Measurements from ENCODE around the gene SPINK1. TPM values are rescaled to one million over a fixed set of nuclear protein-coding genes. Genes with fewer than 3 reads are reported as not detected.

The SPINK1 gene
- total RNA-seq, 1 donor from 2014 or later = not detected

GRCh38 chr5:147869112-147869511 lies 37.6 kb upstream of the SPINK1 start:
- peaks cover 4% of the 10 kb centered on the region for H3K36me3 Mint-ChIP-seq (ENCODE audit: unreplicated experiment)

GRCh38 chr5:147863454-147864158 lies 32.1 kb upstream of the SPINK1 start:
- no peak for TF ChIP-seq CTCF (IDR thresholded peaks at IDR 0.05; ENCODE audit: partially characterized antibody, unreplicated experiment)
- Mint-ChIP-seq H3K4me1 (ENCODE audit: low read depth, unreplicated experiment) (peaks cover 5% of the 10 kb centered on the region), H3K27me3 (ENCODE audit: unreplicated experiment) (peaks cover 6% of the 10 kb centered on the region), H3K4me3 (ENCODE audit: unreplicated experiment) (no peak overlapping the region), H3K9me3 (ENCODE audit: unreplicated experiment) (no peaks in the 10 kb centered on the region), H3K36me3 (ENCODE audit: unreplicated experiment) (no peaks in the 10 kb centered on the region), H3K27ac (ENCODE audit: unreplicated experiment) (no peak overlapping the region)
- no peak for DNase-seq

More at GRCh38 chr5:147869112-147869511, 37.6 kb upstream of the SPINK1 start:
- peak; percentile 15 for DNase-seq
- no peak for TF ChIP-seq CTCF (IDR thresholded peaks at IDR 0.05; ENCODE audit: partially characterized antibody, unreplicated experiment)
- Mint-ChIP-seq H3K4me1 (ENCODE audit: low read depth, unreplicated experiment) (peaks cover 8% of the 10 kb centered on the region), H3K27ac (ENCODE audit: unreplicated experiment) (no peak overlapping the region), H3K9me3 (ENCODE audit: unreplicated experiment) (no peaks in the 10 kb centered on the region), H3K27me3 (ENCODE audit: unreplicated experiment) (peaks cover 20% of the 10 kb centered on the region), H3K4me3 (ENCODE audit: unreplicated experiment) (peak overlapping the region; percentile 39)

GRCh38 chr5:147860641-147861025 lies 29.2 kb upstream of the SPINK1 start:
- Mint-ChIP-seq H3K4me3 (ENCODE audit: unreplicated experiment) (no peak overlapping the region), H3K27me3 (ENCODE audit: unreplicated experiment) (peaks cover 3% of the 10 kb centered on the region), H3K36me3 (ENCODE audit: unreplicated experiment) (no peaks in the 10 kb centered on the region), H3K4me1 (ENCODE audit: low read depth, unreplicated experiment) (peaks cover 4% of the 10 kb centered on the region), H3K9me3 (ENCODE audit: unreplicated experiment) (no peaks in the 10 kb centered on the region), H3K27ac (ENCODE audit: unreplicated experiment) (no peak overlapping the region)
- no peak for DNase-seq
- TF ChIP-seq CTCF (IDR thresholded peaks at IDR 0.05; ENCODE audit: partially characterized antibody, unreplicated experiment) = no peak

- DNase-seq = no peak
- no peak for TF ChIP-seq CTCF (IDR thresholded peaks at IDR 0.05; ENCODE audit: partially characterized antibody, unreplicated experiment)
- peaks cover 3% of the 10 kb centered on the region for H3K27me3 Mint-ChIP-seq (ENCODE audit: unreplicated experiment)
- peaks cover 4% of the 10 kb centered on the region for H3K4me1 Mint-ChIP-seq (ENCODE audit: low read depth, unreplicated experiment)
- H3K27ac Mint-ChIP-seq (ENCODE audit: unreplicated experiment) = no peak overlapping the region
- no peaks in the 10 kb centered on the region for H3K36me3 Mint-ChIP-seq (ENCODE audit: unreplicated experiment)
- H3K9me3 Mint-ChIP-seq (ENCODE audit: unreplicated experiment) = no peaks in the 10 kb centered on the region
- H3K4me3 Mint-ChIP-seq (ENCODE audit: unreplicated experiment) = no peak overlapping the region
Observed at GRCh38 chr5:147859962-147860640, 28.6 kb upstream of the SPINK1 start.

- Mint-ChIP-seq H3K4me1 (ENCODE audit: low read depth, unreplicated experiment) (peaks cover 2% of the 10 kb centered on the region), H3K27me3 (ENCODE audit: unreplicated experiment) (peaks cover 4% of the 10 kb centered on the region), H3K27ac (ENCODE audit: unreplicated experiment) (peak overlapping the region; percentile 20), H3K4me3 (ENCODE audit: unreplicated experiment) (no peak overlapping the region), H3K9me3 (ENCODE audit: unreplicated experiment) (no peaks in the 10 kb centered on the region), H3K36me3 (ENCODE audit: unreplicated experiment) (no peaks in the 10 kb centered on the region)
- no peak for TF ChIP-seq CTCF (IDR thresholded peaks at IDR 0.05; ENCODE audit: partially characterized antibody, unreplicated experiment)
- DNase-seq = no peak
Observed at GRCh38 chr5:147858565-147858964, 27.1 kb upstream of the SPINK1 start.

All from glutamatergic neuron (in vitro differentiated cells).